Neural cell (in vitro differentiated cells): Measurements from ENCODE around the gene PRRT4. TPM values are rescaled to one million over a fixed set of nuclear protein-coding genes. Genes with fewer than 3 reads are reported as not detected.

Experiments used
- H2AFZ ChIP-seq: fragments of 200-600, 300-800 bp; sonication (generic), shearing (Covaris generic); 2 replicates; pipeline ENCODE4 v1.6.0; 2014; ENCODE audit warnings: low read depth, mild to moderate bottlenecking, antibody characterized with exemption, low read length, moderate library complexity
- H3F3A ChIP-seq: fragments of 200-600 bp; shearing (Covaris generic); 2 replicates; pipeline ENCODE4 v1.6.1; 2016; ENCODE audit warnings: mild to moderate bottlenecking, moderate library complexity, mixed read lengths, antibody characterized with exemption, low read length; ENCODE audit not compliant: insufficient read depth, poor library complexity, severe bottlenecking
- H3K27ac ChIP-seq: fragments of 200-600, 300-800 bp; sonication (generic), shearing (Covaris generic); 2 replicates; pipeline ENCODE4 v1.5.1; 2014; ENCODE audit warnings: mild to moderate bottlenecking, low read length, moderate library complexity
- H3K27me3 ChIP-seq: fragments of 300-800, 200-600 bp; sonication (generic), shearing (Covaris generic); 2 replicates; pipeline ENCODE4 v1.6.0; 2014; ENCODE audit warnings: mild to moderate bottlenecking, low read depth, low read length, moderate library complexity; ENCODE audit not compliant: insufficient read depth
- H3K36me3 ChIP-seq: fragments of 300-800, 200-600 bp; sonication (generic), shearing (Covaris generic); 2 replicates; pipeline ENCODE4 v1.5.1; 2014; ENCODE audit warnings: mild to moderate bottlenecking, antibody characterized with exemption, low read length, moderate library complexity; ENCODE audit not compliant: insufficient read depth
- H3K4me2 ChIP-seq: fragments of 300-800, 200-600 bp; sonication (generic), shearing (Covaris generic); 2 replicates; pipeline ENCODE4 v1.6.0; 2014; ENCODE audit warnings: mild to moderate bottlenecking, low read length
- H3K4me3 ChIP-seq: fragments of 300-800, 200-600 bp; sonication (generic), shearing (Covaris generic); 2 replicates; pipeline ENCODE4 v1.5.1; 2014; ENCODE audit warnings: mild to moderate bottlenecking, low read length, moderate library complexity
- H3K79me2 ChIP-seq: fragments of 200-600 bp; shearing (Covaris generic); replicated peaks from 2 replicates; pipeline ENCODE4 v1.6.0; 2014; ENCODE audit warnings: mild to moderate bottlenecking, low read length, moderate library complexity; ENCODE audit not compliant: insufficient read depth
- H3K9ac ChIP-seq: fragments of 300-800, 200-600 bp; sonication (generic), shearing (Covaris generic); 2 replicates; pipeline ENCODE4 v1.6.1; 2016; ENCODE audit warnings: mild to moderate bottlenecking, low read length, mixed read lengths
- H3K9me2 ChIP-seq: fragments of 200-600 bp; shearing (Covaris generic); 2 replicates; pipeline ENCODE4 v1.6.1; 2016; ENCODE audit warnings: mild to moderate bottlenecking, low read length, mixed read lengths; ENCODE audit not compliant: insufficient read depth
- H3K9me3 ChIP-seq: fragments of 200-600, 300-800 bp; sonication (generic), shearing (Covaris generic); 2 replicates; pipeline ENCODE4 v1.6.1; 2016; ENCODE audit warnings: mild to moderate bottlenecking, mixed run types, low read length, moderate library complexity, mixed read lengths
- H4K20me1 ChIP-seq: fragments of 200-600 bp; shearing (Covaris generic); 2 replicates; pipeline ENCODE4 v1.6.1; 2016; ENCODE audit warnings: mild to moderate bottlenecking, mixed run types; ENCODE audit not compliant: insufficient read depth
- CTCF ChIP-seq: fragments of 450-650 bp; IDR thresholded peaks from 2 replicates; pipeline ENCODE4 v1.5.1; 2014; ENCODE audit warnings: antibody characterized with exemption, mild to moderate bottlenecking, moderate library complexity; ENCODE audit not compliant: poor library complexity, severe bottlenecking
- EP300 ChIP-seq: fragments of 450-650 bp; conservative IDR thresholded peaks from 2 replicates; pipeline ENCODE4 v1.6.1; 2014; ENCODE audit warnings: antibody characterized with exemption, mild to moderate bottlenecking, moderate library complexity; ENCODE audit not compliant: poor library complexity, severe bottlenecking
- EZH2 ChIP-seq: fragments of 200-600, 300-800 bp; shearing (Covaris generic), sonication (generic); IDR thresholded peaks from 2 replicates; pipeline ENCODE4 v1.6.1; 2014; ENCODE audit warnings: antibody characterized with exemption, low read length, borderline replicate concordance, mild to moderate bottlenecking; ENCODE audit not compliant: insufficient read depth, poor library complexity, severe bottlenecking
- MXI1 ChIP-seq: fragments of 450-650 bp; conservative IDR thresholded peaks from 2 replicates; pipeline ENCODE4 v1.6.1; 2014; ENCODE audit warnings: antibody characterized with exemption, mild to moderate bottlenecking; ENCODE audit not compliant: poor library complexity, severe bottlenecking
- POLR2AphosphoS5 ChIP-seq: IDR thresholded peaks from 2 replicates; pipeline ENCODE4 v1.6.1; 2012
- RAD21 ChIP-seq: fragments of 450-650 bp; conservative IDR thresholded peaks from 2 replicates; pipeline ENCODE4 v1.6.1; 2014; ENCODE audit warnings: antibody characterized with exemption, mild to moderate bottlenecking, moderate library complexity
- REST ChIP-seq: IDR thresholded peaks from 2 replicates; pipeline ENCODE4 v1.6.1; 2012; ENCODE audit warnings: borderline replicate concordance
- SMC3 ChIP-seq: fragments of 450-650 bp; conservative IDR thresholded peaks from 2 replicates; pipeline ENCODE4 v1.6.1; 2014; ENCODE audit warnings: antibody characterized with exemption, mild to moderate bottlenecking, moderate library complexity; ENCODE audit not compliant: poor library complexity
- TAF1 ChIP-seq: IDR thresholded peaks from 2 replicates; pipeline ENCODE4 v1.6.1; 2012; ENCODE audit warnings: low read depth
- polyA plus RNA-seq: library from polyadenylated mRNA; depleted of rRNA; stranded (reverse); fragments of >200 nt; gene quantifications from 2 replicates; pipeline ENCODE4 v1.2.3, GENCODE V29; 2014

The PRRT4 gene
- polyA plus RNA-seq, 1 donor from 2014 or later = 32.5 TPM

GRCh38 chr7:128307061-128307460 lies 54.4 kb downstream of the PRRT4 start:
- Histone ChIP-seq H3K9me3 (no peaks in the 10 kb centered on the region), H3F3A (no peaks in the 10 kb centered on the region), H3K27me3 (no peaks in the 10 kb centered on the region), H3K4me2 (no peak overlapping the region), H3K9me2 (no peaks in the 10 kb centered on the region), H3K4me3 (no peak overlapping the region), H3K36me3 (no peaks in the 10 kb centered on the region), H3K9ac (no peak overlapping the region), H3K79me2 (no peaks in the 10 kb centered on the region), H4K20me1 (no peaks in the 10 kb centered on the region), H3K27ac (no peak overlapping the region), H2AFZ (no peak overlapping the region)
- no peak for TF ChIP-seq REST
- no peak for TF ChIP-seq EZH2
- TF ChIP-seq POLR2AphosphoS5 = no peak
- no peak for TF ChIP-seq MXI1
- no peak for TF ChIP-seq RAD21
- no peak for TF ChIP-seq EP300
- TF ChIP-seq CTCF = no peak
- no peak for TF ChIP-seq TAF1
- TF ChIP-seq SMC3 = no peak

GRCh38 chr7:128304212-128304611 lies 57.3 kb downstream of the PRRT4 start:
- Histone ChIP-seq H3K9ac (no peak overlapping the region), H3K27ac (no peak overlapping the region), H3F3A (no peaks in the 10 kb centered on the region), H3K9me2 (no peaks in the 10 kb centered on the region), H4K20me1 (no peaks in the 10 kb centered on the region), H3K4me3 (no peak overlapping the region), H2AFZ (no peak overlapping the region), H3K9me3 (no peaks in the 10 kb centered on the region), H3K27me3 (no peaks in the 10 kb centered on the region), H3K36me3 (no peaks in the 10 kb centered on the region), H3K79me2 (no peaks in the 10 kb centered on the region), H3K4me2 (no peak overlapping the region)
- no peak for TF ChIP-seq REST
- no peak for TF ChIP-seq CTCF
- no peak for TF ChIP-seq EZH2
- TF ChIP-seq SMC3 = no peak
- TF ChIP-seq RAD21 = no peak
- no peak for TF ChIP-seq POLR2AphosphoS5
- no peak for TF ChIP-seq EP300
- TF ChIP-seq TAF1 = no peak
- no peak for TF ChIP-seq MXI1
